Right atrium auricular region (tissue), 2 donors: Measurements from ENCODE around the gene ITGA7. TPM values are rescaled to one million over a fixed set of nuclear protein-coding genes. Genes with fewer than 3 reads are reported as not detected.
A peak's percentile ranks its signal among the peaks of the same experiment; 100 is the strongest.

Source experiments
- DNase-seq: peaks from one replicate; pipeline ENCODE4 v3.0.0-alpha.2; 2019; ENCODE audit warnings: low spot score
- H3K27ac ChIP-seq, 2 donors: fragments of 200-600 bp; sonication (generic); 1 replicate in 1 of 2; 2 replicates in 1 of 2; pipeline ENCODE4 v1.5.1; 2016 to 2019
- H3K27me3 ChIP-seq, 2 donors: fragments of 200-600 bp; sonication (generic); one replicate each; pipeline versions ENCODE4 v1.5.1 to v1.6.0; 2017 to 2019
- H3K36me3 ChIP-seq: fragments of 200-600 bp; sonication (generic); one replicate; pipeline ENCODE4 v1.5.1; 2016
- H3K4me1 ChIP-seq, 2 donors: fragments of 200-600 bp; sonication (generic); one replicate each; pipeline versions ENCODE4 v1.5.1 to v1.6.0; 2017 to 2019
- H3K4me3 ChIP-seq, 2 donors: fragments of 200-600 bp; sonication (generic); 1 replicate in 1 of 2; 2 replicates in 1 of 2; pipeline ENCODE4 v1.5.1; 2017 to 2019; ENCODE audit warnings: mild to moderate bottlenecking in 1 of 2, moderate library complexity in 1 of 2
- H3K9me3 ChIP-seq, 2 donors: fragments of 200-600 bp; sonication (generic); one replicate each; pipeline ENCODE4 v1.5.1; 2019
- total RNA-seq, 2 donors: library from RNA; depleted of rRNA; stranded (reverse); fragments of >200 nt; gene quantifications; one replicate each; pipeline ENCODE4 v1.1.0, GENCODE V29; 2016
- TF ChIP-seq, protein P1 (sequence below), 2 donors: fragments of 200-600 bp; sonication (generic); IDR thresholded peaks; one replicate each; pipeline ENCODE4 v1.5.1; 2019; ENCODE audit warnings: antibody characterized with exemption in 2 of 2

ITGA7 gene
- total RNA-seq, 2 donors from 2014 or later: 291 to 309 TPM

GRCh38 chr12:55636853-55637252 is 70.9 kb downstream of the ITGA7 start, which contains the start of gene OR10P1:
Gene OR10P1 (plus strand): TSS chr12:55636892. CDS start chr12:55636892, 0 bp downstream.
- Histone ChIP-seq H3K4me3 (no peak within 1 kb of the TSS), H3K27me3 (no peaks in the 10 kb centered on the region), H3K36me3 (no peaks in the 10 kb centered on the region), H3K9me3 (no peaks in the 10 kb centered on the region), H3K4me1 (peaks cover 0 to 29% of the 10 kb centered on the region in 2 donors), H3K27ac (peak within 1 kb of the TSS; percentile 81 to 92)
- no peak for DNase-seq
- TF ChIP-seq, protein P1, sequence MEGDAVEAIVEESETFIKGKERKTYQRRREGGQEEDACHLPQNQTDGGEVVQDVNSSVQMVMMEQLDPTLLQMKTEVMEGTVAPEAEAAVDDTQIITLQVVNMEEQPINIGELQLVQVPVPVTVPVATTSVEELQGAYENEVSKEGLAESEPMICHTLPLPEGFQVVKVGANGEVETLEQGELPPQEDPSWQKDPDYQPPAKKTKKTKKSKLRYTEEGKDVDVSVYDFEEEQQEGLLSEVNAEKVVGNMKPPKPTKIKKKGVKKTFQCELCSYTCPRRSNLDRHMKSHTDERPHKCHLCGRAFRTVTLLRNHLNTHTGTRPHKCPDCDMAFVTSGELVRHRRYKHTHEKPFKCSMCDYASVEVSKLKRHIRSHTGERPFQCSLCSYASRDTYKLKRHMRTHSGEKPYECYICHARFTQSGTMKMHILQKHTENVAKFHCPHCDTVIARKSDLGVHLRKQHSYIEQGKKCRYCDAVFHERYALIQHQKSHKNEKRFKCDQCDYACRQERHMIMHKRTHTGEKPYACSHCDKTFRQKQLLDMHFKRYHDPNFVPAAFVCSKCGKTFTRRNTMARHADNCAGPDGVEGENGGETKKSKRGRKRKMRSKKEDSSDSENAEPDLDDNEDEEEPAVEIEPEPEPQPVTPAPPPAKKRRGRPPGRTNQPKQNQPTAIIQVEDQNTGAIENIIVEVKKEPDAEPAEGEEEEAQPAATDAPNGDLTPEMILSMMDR (IDR thresholded peaks at IDR 0.05): no peak

DNA sequence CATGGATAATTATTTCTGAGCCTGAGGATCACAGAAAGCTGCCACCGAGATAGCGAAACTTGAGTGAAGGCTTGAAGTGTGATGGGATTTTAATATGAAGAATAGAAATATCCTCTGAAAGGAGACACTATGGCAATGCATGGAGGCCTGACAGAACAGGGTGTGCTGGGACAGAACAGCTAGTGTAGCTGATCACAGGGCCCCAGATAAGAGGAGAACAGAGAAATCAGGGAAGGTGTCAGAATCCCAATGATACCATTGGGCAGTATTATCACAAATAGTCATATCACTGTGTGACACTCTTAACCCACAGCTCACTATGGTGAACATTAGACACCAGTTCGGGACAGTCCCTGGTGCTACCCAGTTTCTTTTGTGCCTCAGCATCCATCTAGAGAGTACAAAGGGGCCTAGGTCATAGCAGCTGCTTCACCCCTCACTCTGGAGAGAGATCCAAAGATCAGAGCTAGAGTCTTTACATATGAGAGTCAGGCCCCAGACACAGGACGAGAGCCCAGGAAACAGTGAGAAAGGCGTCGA is 71.5 kb downstream of the ITGA7 start:
- Histone ChIP-seq H3K9me3 (no peaks in the 10 kb centered on the region), H3K27ac (peak overlapping the region; percentile 81 to 92), H3K4me1 (peaks cover 0 to 28% of the 10 kb centered on the region in 2 donors), H3K36me3 (no peaks in the 10 kb centered on the region), H3K27me3 (no peaks in the 10 kb centered on the region), H3K4me3 (no peak overlapping the region)
- TF ChIP-seq, protein P1 (IDR thresholded peaks at IDR 0.05): no peak
- no peak for DNase-seq

Other genes with a start within 250 kb of the ITGA7 start
- gene OR6C70, start 237.8 kb downstream of the ITGA7 start, total RNA-seq: not detected
- not detected for gene OR6C68, start 215.5 kb downstream of the ITGA7 start, total RNA-seq
- not detected for gene OR6C4, start 158.3 kb downstream of the ITGA7 start, total RNA-seq
- gene OR2AP1, start 135.4 kb downstream of the ITGA7 start, total RNA-seq: not detected
- gene OR10P1, start 71.0 kb downstream of the ITGA7 start, total RNA-seq: not detected
- 100 to 1,000 TPM; 177 to 187 TPM for gene BLOC1S1, start 8.1 kb upstream of the ITGA7 start, total RNA-seq
- 10 to 100 TPM; 13.0 to 22.4 TPM for gene RDH5, start 12.5 kb upstream of the ITGA7 start, total RNA-seq
- gene CD63, start 21.1 kb upstream of the ITGA7 start, total RNA-seq: 1,000 to 10,000 TPM; 1,041 to 1,122 TPM
- 1 to 10 TPM; 8.1 to 8.6 TPM for gene GDF11, start 35.2 kb upstream of the ITGA7 start, total RNA-seq
- 10 to 100 TPM; 61.4 to 70.8 TPM for gene SARNP, start 109.8 kb upstream of the ITGA7 start, total RNA-seq
- 10 to 100 TPM in 1 of 2 donors, 1 to 10 TPM in 1; 6.5 to 17.1 TPM for gene ORMDL2, start 110.1 kb upstream of the ITGA7 start, total RNA-seq
- gene DNAJC14, start 121.7 kb upstream of the ITGA7 start, total RNA-seq: 10 to 100 TPM; 23.4 to 35.0 TPM
- gene MMP19, start 135.0 kb upstream of the ITGA7 start, total RNA-seq: 1 to 10 TPM; 5.0 to 7.7 TPM
- 10 to 100 TPM; 17.6 to 20.6 TPM for gene PYM1, start 220.0 kb upstream of the ITGA7 start, total RNA-seq
- 10 to 100 TPM in 1 of 2 donors, 1 to 10 TPM in 1; 7.3 to 22.8 TPM for gene DGKA, start 223.3 kb upstream of the ITGA7 start, total RNA-seq